Lung (tissue), 12 donors: ENCODE results near the gene TGFBR2. TPM values are rescaled to one million over a fixed set of nuclear protein-coding genes. Genes with fewer than 3 reads are reported as not detected.
A peak's percentile ranks its signal among the peaks of the same experiment; 100 is the strongest.

Source experiments
- ATAC-seq: fragments of 200-7000 bp; cut with Tn5 transposase; one replicate; pipeline ENCODE4 v1.9.1; 2020; ENCODE audit warnings: moderate number of reproducible peaks; ENCODE audit not compliant: insufficient read depth, low FRiP score
- DNase-seq, 3 donors: peaks; one replicate each; pipeline ENCODE4 v3.0.0-alpha.2; 2013 to 2017
- H3K27ac ChIP-seq, 2 donors: one replicate each; pipeline ENCODE4 v1.5.1; 2013; ENCODE audit warnings: mild to moderate bottlenecking in 2 of 2, moderate library complexity in 2 of 2, control low read depth in 1 of 2, inconsistent platforms in 1 of 2, low read depth in 1 of 2, low read length in 1 of 2
- H3K27me3 ChIP-seq, 3 donors: one replicate each; pipeline ENCODE4 v1.5.1; 2013; ENCODE audit warnings: low read length in 2 of 3; ENCODE audit not compliant: control insufficient read depth in 3 of 3, insufficient read depth in 3 of 3
- H3K36me3 ChIP-seq, 4 donors: one replicate each; pipeline ENCODE4 v1.5.1; 2013; ENCODE audit warnings: low read length in 4 of 4, mild to moderate bottlenecking in 1 of 4, moderate library complexity in 1 of 4; ENCODE audit not compliant: control insufficient read depth in 4 of 4, insufficient read depth in 4 of 4
- H3K4me1 ChIP-seq, 5 donors: one replicate each; pipeline ENCODE4 v1.5.1; 2013; ENCODE audit warnings: low read length in 5 of 5, mild to moderate bottlenecking in 2 of 5, moderate library complexity in 1 of 5; ENCODE audit not compliant: control insufficient read depth in 5 of 5, insufficient read depth in 5 of 5
- H3K4me3 ChIP-seq: one replicate; pipeline ENCODE4 v1.5.1; 2013; ENCODE audit warnings: mild to moderate bottlenecking, control low read depth, moderate library complexity
- H3K9ac ChIP-seq, 2 donors: one replicate each; pipeline ENCODE4 v1.5.1; 2013; ENCODE audit warnings: low read length in 2 of 2, control low read depth in 1 of 2; ENCODE audit not compliant: insufficient read depth in 1 of 2
- H3K9me3 ChIP-seq, 4 donors: one replicate each; pipeline ENCODE4 v1.5.1; 2013; ENCODE audit warnings: low read length in 3 of 4, mild to moderate bottlenecking in 1 of 4, moderate library complexity in 1 of 4; ENCODE audit not compliant: control insufficient read depth in 4 of 4, insufficient read depth in 3 of 4
- CTCF ChIP-seq: IDR thresholded peaks from 2 replicates; pipeline ENCODE4 v1.5.1; 2012; ENCODE audit warnings: mild to moderate bottlenecking; ENCODE audit errors: control extremely low read depth, extremely low read depth
- WGBS, 2 donors: extraction: QIAGEN DNeasy Blood & Tissue Kit; methylation state at CpG; one replicate each; pipeline ENCODE4 v1.1.7; 2013; 5-methylcytosine and 5-hydroxymethylcytosine counted together
- polyA plus RNA-seq, 2 donors: library from polyadenylated mRNA; stranded (reverse); fragments of 200-250 nt; gene quantifications; one replicate each; pipeline ENCODE4 v1.2.1, GENCODE V29; 2013
- total RNA-seq, 2 donors: library from RNA; depleted of rRNA in 1 of 2; stranded (reverse); fragments of >200 nt in 1 of 2; gene quantifications; one replicate each; pipeline ENCODE4 v1.2.1, GENCODE V29; 2014 to 2021
- donor health status: control.
- donor health status: control.
- donor health status: Bipolar disorder and iron deficiency.
- donor health status: healthy.
- donor health status: DM: yes; HTN: yes; CAD: no.

The TGFBR2 gene
- total and polyA plus RNA-seq, 4 donors, result 31.1 to 232 (median 163) TPM

GRCh38 chr3:30680789-30681648, 74.6 kb downstream of the TGFBR2 start:
- 70 to 82% methylated on average over 18 of the region's 18 CpGs for WGBS, 2 donors
- ATAC-seq (no peak), DNase-seq (peak; percentile 77 to 91 (median 88))
- no peak for TF ChIP-seq CTCF
- peak overlapping the region in 1 of 2 donors; percentile 80 for H3K27ac ChIP-seq
- H3K27me3 ChIP-seq, result no peaks in the 10 kb centered on the region
- H3K9me3 ChIP-seq, result no peaks in the 10 kb centered on the region
- H3K4me3 ChIP-seq, result no peak overlapping the region
- H3K36me3 ChIP-seq, result peaks cover 5 to 17% (median 15%) of the 10 kb centered on the region in 4 donors
- peaks cover 0 to 27% (median 21%) of the 10 kb centered on the region in 5 donors for H3K4me1 ChIP-seq
- peak overlapping the region in 1 of 2 donors; percentile 47 for H3K9ac ChIP-seq

GRCh38 chr3:30681649-30682211, 75.3 kb downstream of the TGFBR2 start:
- TF ChIP-seq CTCF, result no peak
- H3K4me3 ChIP-seq, result no peak overlapping the region
- ATAC-seq, result peak; percentile 63
- H3K27ac ChIP-seq, result peak overlapping the region in 1 of 2 donors; percentile 80
- peaks cover 0 to 27% (median 20%) of the 10 kb centered on the region in 5 donors for H3K4me1 ChIP-seq
- H3K9me3 ChIP-seq, result no peaks in the 10 kb centered on the region
- no peaks in the 10 kb centered on the region for H3K27me3 ChIP-seq
- WGBS, 2 donors, result 32 to 36% methylated on average over 6 of the region's 6 CpGs
- H3K36me3 ChIP-seq, result peaks cover 5 to 14% (median 14%) of the 10 kb centered on the region in 4 donors
- DNase-seq, result peak; percentile 53 to 63 (median 59)
- no peak overlapping the region for H3K9ac ChIP-seq

GRCh38 chr3:30682434-30683155, 76.2 kb downstream of the TGFBR2 start:
- Histone ChIP-seq H3K4me3 (no peak overlapping the region), H3K4me1 (peaks cover 0 to 27% (median 18%) of the 10 kb centered on the region in 5 donors), H3K9me3 (no peaks in the 10 kb centered on the region), H3K27me3 (no peaks in the 10 kb centered on the region), H3K36me3 (peaks cover 5 to 14% (median 11%) of the 10 kb centered on the region in 4 donors), H3K27ac (peak overlapping the region in 1 of 2 donors; percentile 55), H3K9ac (no peak overlapping the region)
- DNase-seq, result no peak
- no peak for TF ChIP-seq CTCF
- 50 to 60% methylated on average over 1 of the region's 1 CpG for WGBS, 2 donors
- ATAC-seq, result no peak
